HG03575 (cell line): Measurements from ENCODE around the gene DDX54.
A peak's percentile ranks its signal among the peaks of the same experiment; 100 is the strongest.

Experiments
- ATAC-seq: cut with Tn5 transposase; IDR thresholded peaks from one replicate; pipeline ENCODE4 v1.9.1; 2021; ENCODE audit not compliant: unreplicated experiment, insufficient number of reproducible peaks, low FRiP score; ENCODE audit errors: extremely low read depth

DDX54 gene, protein sequence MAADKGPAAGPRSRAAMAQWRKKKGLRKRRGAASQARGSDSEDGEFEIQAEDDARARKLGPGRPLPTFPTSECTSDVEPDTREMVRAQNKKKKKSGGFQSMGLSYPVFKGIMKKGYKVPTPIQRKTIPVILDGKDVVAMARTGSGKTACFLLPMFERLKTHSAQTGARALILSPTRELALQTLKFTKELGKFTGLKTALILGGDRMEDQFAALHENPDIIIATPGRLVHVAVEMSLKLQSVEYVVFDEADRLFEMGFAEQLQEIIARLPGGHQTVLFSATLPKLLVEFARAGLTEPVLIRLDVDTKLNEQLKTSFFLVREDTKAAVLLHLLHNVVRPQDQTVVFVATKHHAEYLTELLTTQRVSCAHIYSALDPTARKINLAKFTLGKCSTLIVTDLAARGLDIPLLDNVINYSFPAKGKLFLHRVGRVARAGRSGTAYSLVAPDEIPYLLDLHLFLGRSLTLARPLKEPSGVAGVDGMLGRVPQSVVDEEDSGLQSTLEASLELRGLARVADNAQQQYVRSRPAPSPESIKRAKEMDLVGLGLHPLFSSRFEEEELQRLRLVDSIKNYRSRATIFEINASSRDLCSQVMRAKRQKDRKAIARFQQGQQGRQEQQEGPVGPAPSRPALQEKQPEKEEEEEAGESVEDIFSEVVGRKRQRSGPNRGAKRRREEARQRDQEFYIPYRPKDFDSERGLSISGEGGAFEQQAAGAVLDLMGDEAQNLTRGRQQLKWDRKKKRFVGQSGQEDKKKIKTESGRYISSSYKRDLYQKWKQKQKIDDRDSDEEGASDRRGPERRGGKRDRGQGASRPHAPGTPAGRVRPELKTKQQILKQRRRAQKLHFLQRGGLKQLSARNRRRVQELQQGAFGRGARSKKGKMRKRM

DNA sequence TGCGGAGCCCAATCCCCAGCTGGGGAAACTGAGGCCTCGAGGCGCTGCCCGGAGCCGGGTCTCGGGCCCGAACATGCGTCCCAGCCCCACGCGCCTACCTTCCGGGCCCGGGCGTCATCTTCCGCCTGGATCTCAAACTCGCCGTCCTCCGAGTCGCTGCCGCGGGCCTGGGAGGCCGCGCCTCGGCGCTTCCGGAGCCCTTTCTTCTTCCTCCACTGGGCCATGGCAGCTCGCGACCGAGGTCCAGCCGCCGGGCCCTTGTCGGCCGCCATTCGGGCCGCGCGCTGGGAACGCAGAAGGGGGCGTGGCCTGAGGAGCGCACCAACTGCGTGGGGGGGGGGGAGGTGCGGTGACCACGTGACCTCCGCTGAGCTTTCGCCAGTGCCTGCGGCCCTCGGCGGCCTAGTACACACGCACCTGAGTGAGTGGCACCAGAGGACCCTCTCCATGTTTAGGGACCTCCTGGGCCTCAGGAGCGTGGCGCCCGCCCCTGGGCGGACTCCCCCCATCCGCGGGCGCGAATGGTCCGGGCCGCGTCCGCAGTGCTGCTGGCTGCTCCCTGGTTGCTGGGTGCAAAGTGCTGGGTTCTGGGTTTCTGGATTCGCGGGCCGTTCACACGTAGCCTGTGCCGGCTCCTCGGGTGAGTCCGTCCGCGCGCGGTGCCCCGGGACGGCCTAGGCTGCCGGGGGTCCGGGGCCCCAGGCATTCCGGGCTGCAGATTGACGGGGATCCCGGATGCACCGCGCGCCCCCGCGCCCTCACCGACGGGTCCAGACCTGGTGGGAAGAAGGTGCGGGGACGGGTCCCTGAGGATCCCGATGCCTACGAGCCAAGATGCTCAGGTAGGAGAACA lies at the start of gene DDX54, which contains the start of gene RITA1:
DDX54 (minus strand) TSS at position 299 of the 853 bp plus-strand sequence; CDS start at position 272, 27 bp downstream.
RITA1 (plus strand) TSS at position 542 of the 853 bp plus-strand sequence. CDS start 1,026 bp downstream, outside the sequence.
- no peak for ATAC-seq

DNA sequence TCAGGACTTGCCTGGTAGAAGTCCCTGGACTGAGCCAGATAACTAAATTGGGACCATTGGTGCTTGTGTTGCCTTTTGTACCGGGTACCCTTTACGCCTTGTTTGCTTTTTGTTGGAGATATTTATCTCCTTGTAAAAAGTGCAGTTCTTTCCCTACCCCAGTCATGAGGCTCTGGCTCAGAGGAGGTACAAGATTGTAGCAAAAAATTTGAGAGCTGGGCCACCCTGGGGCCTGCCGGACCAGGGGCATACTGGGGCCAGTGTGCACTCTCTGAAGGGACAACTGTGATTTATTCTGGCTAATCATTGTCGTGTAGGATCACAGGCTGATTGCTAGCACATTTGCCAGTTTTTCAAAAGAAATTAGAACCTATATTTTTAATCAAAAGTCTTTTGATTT lies 49.2 kb upstream of the DDX54 start:
- no peak for ATAC-seq

DNA sequence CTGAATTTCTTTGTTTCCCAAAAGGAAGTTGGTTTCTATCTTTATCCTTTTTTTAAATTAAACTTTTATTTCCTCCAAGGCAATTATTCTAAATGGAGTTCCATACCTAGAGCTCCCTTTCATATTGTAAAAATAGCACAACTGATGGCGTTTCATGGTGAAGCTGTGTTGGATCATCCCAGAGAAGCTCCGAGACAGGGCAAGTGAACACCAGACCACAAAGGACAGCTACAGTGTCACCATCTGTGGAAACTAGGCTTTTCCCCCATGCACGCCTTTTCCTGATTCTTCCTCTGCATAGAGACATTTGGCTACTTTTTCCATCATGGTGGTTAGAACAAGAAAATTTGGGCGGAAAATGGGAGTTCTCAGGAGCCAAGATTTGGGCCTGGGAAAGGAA lies 48.7 kb upstream of the DDX54 start:
- no peak for ATAC-seq

DNA sequence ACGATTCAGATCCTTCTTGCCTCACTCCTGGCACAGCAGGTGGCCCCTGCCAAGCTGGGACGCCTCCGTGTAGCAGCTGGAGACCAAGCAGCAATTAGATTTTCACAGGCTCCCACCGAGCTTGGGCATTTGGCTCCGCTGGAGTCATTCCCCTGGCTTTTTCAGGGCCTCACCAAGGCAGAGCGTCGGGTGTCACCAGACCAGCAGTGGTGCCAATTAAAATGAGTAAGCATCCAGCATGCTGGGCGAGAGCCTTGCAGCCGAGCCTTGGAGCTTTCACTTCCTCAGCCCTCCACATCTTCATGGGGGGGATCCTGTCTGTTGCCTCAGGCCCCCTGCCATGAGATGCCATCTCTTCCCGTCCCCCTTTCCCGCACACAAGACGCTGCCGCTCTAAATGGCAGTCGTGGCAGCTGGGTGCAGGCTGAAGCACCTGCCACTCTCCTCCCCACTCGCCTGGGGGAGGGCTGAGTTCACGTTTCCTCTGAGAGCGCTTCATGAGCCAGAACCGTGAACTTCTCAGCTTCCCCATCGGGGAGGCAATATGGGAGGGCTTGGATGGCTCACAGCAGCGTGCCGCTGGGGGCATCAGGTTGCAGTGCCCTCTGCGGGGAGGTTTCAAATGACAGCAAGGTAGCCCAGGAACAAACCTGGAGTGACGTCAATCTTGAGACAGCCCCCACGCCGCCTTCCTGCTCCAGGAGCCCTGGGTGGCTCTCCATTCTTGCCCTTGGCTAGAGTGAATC lies 47.7 kb upstream of the DDX54 start:
- no peak for ATAC-seq

DNA sequence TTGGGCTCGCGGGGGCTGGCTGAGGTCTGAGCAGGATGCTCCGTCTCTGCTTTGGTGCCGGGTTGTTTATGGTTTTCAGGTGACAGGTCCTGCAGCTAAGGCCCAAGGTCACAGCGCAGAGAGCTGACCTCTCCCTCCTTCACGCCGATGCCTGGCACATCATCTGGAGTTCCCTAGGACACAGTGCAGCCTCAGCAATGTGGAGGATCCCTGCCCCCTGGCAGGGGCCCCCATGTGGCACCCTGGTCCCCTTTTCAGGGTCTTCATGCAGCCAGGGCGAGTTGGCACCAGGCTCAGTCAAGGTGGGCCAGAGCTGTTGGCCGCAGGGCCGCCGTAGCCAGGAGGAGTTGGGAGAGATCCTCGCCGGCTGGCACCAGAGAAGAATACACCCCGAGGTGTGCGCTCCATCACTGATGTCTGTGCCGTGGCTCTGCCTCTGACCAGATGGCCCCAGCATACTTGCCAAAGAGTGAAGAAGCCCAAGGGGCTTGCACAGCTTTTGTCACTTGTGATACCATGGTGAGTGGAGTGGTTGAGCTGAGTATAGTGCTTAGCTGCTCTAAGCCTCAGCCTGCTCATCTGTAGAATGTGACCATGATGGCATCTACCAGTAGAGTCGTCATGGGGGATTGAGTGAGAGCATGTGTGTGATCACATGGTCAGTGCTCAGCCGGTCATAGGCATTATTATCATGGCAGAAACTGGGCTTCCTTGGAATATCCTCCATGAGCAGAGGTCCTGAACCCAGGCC lies 47.0 kb upstream of the DDX54 start:
- no peak for ATAC-seq

DNA sequence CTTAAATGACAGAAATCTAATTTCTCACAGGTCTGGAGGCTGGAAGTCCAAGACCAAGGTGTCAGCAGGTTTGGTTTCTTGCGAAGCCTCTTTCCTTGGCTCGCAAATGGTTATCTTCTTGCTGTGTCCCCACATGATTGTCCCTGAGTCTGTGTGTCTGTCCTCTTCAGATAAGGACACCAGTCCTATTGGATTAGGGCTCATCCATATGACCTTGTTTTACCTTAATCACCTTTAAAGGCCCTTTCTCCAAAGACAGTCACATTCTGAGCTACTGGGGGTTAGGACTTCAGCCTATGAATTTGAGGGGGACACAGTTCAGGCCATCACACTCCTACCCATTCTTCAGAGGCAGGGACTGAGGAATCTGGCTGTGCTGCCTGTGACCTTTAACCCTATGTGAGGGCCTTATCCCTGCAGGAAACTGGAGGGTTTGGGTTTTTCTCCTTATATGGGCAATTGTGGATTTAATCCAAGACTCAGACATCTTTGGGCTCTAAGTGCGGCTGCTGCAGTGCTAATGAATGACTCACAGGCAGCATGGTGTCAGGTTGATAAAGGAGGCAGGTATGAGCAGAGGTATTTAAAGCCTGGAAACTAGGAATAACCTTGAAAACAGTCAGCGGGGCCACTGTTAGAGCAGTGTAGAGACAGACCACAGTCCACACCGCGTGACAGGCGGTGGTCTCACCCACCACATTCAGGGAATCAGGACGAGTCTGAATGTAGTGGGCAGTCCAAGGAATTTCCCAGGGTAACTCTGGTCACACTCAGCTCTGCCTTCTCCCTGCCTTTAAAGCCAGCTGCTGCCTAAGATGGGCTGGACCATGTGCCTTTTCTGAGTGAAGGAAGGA lies 46.2 kb upstream of the DDX54 start:
- no peak for ATAC-seq

DNA sequence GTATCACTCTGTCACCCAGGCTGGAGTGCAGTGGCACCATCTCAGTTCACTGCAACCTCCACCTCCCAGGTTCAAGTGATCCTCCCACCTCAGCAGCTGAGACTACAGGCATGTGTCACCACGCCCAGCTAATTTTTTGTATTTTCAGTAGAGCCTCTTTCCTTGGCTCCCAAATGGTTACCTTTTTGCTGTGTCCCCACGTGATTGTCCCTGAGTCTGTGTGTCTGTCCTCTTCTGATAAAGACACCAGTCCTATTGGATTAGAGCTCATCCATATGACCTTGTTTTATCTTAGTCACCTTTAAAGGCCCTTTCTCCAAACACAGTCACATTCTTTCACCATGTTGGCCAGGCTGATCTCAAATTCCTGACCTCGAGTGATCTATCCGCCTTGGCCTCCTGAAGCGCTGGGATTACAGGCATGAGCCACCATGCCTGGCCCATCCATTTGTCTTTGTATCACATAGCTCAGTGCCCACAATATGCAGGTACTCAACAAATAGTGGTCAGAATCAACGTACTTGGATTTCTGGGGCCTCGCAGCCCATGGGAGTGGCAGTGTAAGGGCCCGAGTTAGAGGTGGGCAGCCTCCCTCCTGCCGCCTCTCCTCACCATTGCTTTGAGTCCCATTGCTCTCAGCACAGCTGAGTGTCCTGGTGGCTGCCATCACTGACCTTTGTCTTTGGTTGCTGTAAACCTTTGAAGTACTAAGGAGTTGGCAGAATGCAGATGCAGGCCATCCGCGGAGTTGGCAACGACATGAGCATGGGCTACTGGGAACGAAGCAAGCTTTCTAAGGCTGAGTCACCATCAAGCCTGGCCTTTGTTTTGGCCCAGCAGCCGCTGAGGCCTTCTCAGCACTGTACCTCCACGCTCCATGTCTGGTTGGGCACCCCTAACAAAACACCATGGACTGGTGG lies 45.3 kb upstream of the DDX54 start:
- ATAC-seq: peak; percentile 3

DNA sequence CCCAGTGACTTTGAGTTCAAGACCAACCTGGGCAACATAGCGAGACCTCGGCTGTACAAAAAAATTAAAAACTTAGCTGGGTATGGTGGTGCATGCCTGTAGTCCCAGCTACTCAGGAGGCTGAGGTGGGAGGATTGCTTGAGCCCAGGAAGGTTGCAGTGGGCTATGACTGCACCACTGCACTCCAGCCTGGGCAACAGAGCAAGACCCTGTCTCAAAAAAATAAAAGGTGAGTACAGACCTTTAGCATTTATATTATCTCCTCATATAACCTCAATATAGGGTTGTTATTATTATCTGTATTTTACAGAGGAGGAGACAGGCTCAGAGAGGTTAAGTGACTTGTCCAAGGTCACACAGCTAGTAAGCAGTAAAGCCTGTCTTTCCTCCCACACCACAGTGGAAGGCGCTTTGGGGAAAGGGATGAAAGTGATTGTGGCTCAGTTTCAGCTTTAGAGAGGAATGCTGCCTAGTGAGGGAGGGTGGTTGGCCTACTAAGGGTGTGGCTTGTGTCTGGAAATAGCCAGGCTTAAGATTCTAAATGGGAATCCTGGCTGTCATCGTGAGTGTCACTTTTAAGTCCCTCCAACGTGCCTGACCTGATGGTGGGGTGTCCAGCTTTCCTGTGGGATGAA lies 43.2 kb upstream of the DDX54 start:
- no peak for ATAC-seq

DNA sequence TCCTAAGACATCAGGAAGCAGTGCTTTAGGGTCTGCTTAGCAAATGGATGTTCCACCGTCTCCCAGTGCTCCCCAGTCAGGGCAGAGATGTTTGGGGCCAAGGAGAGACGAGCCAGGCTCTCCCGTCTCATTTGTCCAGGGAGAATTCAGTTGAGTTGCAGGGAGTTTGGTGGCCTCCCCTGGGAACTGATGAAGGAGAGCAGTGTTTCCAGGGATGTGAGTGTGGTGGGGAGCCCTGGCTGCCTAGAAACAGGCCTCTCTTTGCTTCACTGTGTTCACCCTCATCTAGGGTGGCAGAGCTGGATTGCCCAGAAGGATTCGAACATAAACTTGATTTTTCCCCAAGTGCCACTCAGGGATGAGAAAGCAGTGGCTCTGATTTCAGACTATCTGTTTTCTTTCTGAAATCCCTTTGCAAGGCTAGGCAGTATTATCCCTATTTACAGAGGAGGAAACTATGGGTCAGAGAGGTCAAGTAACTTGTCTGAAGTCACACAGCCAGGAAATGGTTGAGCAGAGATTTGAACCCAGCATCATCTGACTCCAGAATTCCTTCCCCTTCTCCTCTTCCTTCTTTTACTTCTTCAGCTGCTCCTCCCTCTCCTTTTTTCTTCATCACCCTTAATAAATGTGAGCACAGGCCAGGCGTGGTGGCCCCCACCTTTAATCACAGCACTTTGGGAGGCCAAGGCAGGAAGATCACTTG lies 42.6 kb upstream of the DDX54 start:
- ATAC-seq: no peak

DNA sequence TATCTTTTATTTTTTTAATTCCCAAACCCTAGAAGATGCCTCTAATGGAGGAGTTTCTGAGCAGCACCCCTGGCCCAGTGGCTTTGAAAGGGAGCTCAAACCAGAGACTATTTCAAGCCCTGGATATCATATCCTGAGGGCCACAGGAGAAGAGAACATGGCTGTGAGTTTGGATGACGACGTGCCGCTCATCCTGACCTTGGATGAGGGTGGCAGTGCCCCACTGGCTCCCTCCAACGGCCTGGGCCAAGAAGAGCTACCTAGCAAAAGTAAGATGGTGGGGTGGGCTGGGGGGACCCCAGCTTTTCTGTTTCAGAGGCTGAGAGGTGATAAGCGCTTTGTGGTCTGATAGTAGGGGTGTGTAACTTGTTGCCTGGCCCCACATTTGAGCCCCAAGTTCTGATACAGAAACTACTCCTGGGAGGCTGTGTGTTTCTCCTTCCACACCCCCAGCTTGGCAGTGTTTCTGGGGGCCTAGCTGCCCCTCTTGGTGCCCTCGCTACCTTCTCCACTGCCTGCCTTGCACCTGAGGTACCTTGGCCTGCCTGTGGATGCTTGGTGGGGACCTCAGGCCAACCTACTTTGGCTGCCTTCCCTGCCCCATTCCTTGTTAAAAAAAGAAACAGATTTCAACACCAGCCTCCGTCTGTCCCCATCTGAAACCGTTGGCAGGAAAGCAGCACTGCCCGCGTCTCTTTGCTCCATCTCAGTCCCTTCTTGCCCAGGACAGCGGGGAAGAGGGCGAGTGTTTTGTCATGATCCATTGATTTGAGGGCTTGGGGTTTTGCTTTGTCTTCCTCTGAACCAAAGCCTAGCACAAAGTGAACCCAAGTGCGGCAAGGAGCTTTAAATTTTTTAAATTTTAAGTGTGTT lies 41.7 kb upstream of the DDX54 start:
- ATAC-seq: no peak

DNA sequence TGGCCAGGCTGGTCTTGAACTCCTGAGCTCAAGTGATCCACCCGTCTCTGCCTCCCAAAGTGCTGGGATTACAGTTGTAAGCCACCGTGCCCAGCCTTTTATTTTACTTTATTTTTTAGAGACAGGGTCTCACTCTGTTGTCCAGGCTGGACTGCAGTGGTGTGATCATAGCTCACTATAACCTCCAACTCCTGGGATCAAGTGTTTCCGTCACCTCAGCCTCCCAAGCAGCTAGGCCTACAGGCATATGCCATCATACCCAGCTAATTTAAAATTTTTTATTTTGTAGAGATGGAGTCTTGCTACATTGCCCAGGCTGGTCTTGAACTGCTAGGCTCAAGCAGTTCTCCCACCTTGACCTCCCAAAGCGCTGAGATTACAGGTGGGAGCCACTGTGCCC lies 39.7 kb upstream of the DDX54 start:
- ATAC-seq: no peak

DNA sequence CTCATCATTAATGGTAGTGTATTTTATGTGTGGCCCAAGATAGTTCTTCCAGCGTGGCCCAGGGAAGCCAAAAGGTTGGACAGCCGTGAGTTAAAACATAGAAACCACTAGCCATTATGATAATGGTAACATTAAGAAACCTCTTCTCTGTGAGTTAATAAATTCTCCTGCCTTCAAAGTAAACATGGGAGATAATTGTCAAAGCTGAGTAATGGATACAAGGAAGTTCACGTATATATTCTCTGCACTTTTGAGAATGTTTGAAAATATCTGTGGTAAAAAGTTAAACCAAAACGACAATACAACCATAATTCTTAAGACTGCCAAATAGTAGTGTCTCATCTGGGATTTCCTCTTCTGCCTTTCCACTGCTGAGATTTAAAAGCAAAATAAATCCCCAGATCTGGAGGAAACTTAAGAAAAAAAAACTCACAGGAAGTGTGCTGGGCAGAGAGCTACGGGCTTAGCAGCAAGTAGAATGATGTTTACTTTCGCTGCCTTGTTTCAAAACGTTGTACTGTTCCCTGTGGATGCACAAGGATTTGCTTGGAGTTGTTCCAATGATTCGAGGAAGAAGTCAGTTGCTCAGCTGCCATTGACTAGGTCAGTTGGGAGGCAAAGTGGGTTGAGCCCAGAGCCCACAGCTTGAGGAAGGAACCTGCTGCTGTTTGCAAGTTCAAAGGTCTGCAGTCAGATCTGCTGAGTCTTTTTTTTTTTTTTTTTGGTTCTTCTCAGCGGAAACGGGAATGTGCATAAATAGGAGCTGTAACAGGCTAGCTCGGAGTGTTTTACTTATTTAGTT lies 37.7 kb upstream of the DDX54 start:
- ATAC-seq: no peak

DNA sequence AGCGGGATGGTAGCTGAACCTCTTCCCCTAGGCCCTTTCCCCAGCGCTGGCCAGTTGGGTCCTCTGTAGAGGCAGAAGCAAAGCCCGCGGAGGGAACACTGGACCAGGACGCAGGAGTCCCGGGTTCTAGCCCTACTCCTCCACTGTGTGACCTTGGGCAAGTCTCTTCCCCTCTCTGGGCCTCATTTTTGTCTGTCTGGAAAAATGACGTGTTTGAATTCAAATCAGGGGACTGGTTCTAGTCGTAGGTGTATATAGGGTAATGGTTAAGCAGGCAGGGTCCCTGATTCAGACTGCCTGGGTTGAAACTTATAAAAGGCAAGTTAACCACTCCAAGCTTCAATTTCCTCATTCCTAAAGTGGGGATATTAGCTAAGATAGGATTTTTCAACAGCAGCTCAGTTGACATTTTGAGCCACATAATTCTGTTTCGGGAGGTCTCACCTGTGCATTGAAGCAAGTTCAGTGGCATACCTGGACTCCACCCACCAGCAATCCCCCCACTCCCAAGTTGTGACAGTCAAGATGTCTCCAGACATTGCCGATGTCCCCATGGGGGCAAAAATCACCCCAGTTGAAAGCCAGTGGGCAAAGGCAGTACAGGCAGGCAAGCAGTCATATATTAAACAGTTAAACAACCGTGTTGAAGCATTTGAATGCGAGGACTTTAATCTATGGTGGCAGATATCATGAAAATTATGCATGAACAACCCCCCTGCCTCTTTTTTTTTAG lies 36.9 kb upstream of the DDX54 start:
- ATAC-seq: no peak
